Spleen (tissue), 11 donors: Measurements from ENCODE around the gene HHIP. TPM values are rescaled to one million over a fixed set of nuclear protein-coding genes. Genes with fewer than 3 reads are reported as not detected.

Experiments used
- DNase-seq: peaks from one replicate; pipeline ENCODE4 v3.0.0-alpha.2; 2020
- H3K27ac ChIP-seq, 8 donors: fragments of 200-600 bp; sonication (generic) in 7 of 8; 1 replicate in 4 of 8; 2 replicates in 4 of 8; pipeline versions ENCODE4 v1.5.0 to v1.8.0; 2016 to 2021; ENCODE audit warnings: inconsistent platforms in 4 of 8, mild to moderate bottlenecking in 4 of 8, moderate library complexity in 1 of 8
- H3K27me3 ChIP-seq, 7 donors: fragments of 200-600 bp; sonication (generic) in 6 of 7; replicated peaks in 1 of 7; 1 replicate in 4 of 7; 2 replicates in 3 of 7; pipeline versions ENCODE4 v1.5.0 to v1.8.0; 2016 to 2021; ENCODE audit warnings: inconsistent platforms in 3 of 7, mild to moderate bottlenecking in 1 of 7
- H3K36me3 ChIP-seq, 6 donors: fragments of 200-600 bp; sonication (generic) in 5 of 6; 1 replicate in 4 of 6; 2 replicates in 2 of 6; pipeline versions ENCODE4 v1.5.0 to v1.8.0; 2016 to 2021; ENCODE audit warnings: inconsistent platforms in 2 of 6
- H3K4me1 ChIP-seq, 6 donors: fragments of 200-600 bp; sonication (generic) in 5 of 6; 1 replicate in 3 of 6; 2 replicates in 3 of 6; pipeline versions ENCODE4 v1.5.0 to v1.8.0; 2016 to 2021; ENCODE audit warnings: inconsistent platforms in 3 of 6
- H3K4me3 ChIP-seq, 8 donors: fragments of 200-600 bp; sonication (generic) in 7 of 8; 1 replicate in 4 of 8; 2 replicates in 4 of 8; pipeline versions ENCODE4 v1.5.0 to v1.8.0; 2016 to 2021; ENCODE audit warnings: inconsistent platforms in 4 of 8, mild to moderate bottlenecking in 4 of 8, moderate library complexity in 2 of 8
- H3K9me3 ChIP-seq, 8 donors: fragments of 200-600 bp; sonication (generic) in 7 of 8; 1 replicate in 4 of 8; 2 replicates in 4 of 8; pipeline versions ENCODE4 v1.5.0 to v1.8.0; 2016 to 2021; ENCODE audit warnings: inconsistent platforms in 4 of 8
- POLR2A ChIP-seq, 3 donors: fragments of 450-650 bp; IDR thresholded peaks; one replicate each; pipeline ENCODE4 v1.5.1; 2017; ENCODE audit warnings: antibody characterized with exemption in 3 of 3, mild to moderate bottlenecking in 1 of 3
- POLR2AphosphoS5 ChIP-seq, 3 donors: sonication (generic); formaldehyde crosslinking; IDR thresholded peaks; one replicate each; pipeline ENCODE4 v1.5.1; 2017; ENCODE audit warnings: antibody characterized with exemption in 3 of 3
- WGBS, 5 donors: extraction: QIAGEN DNeasy Blood & Tissue Kit in 3 of 5; methylation state at CpG; one replicate each; pipeline versions ENCODE4 v1.1.5 to v1.1.7; 2013 to 2018; 5-methylcytosine and 5-hydroxymethylcytosine counted together
- intact Hi-C: fragments of 100-400 bp; cut with DNase I; formaldehyde crosslinking; loops from one replicate; pipeline ENCODE4 v1.15.0; 2023; ENCODE audit warnings: low total_unique reads
- polyA plus RNA-seq, 3 donors: library from polyadenylated mRNA; stranded (reverse); fragments of 200-250 nt; gene quantifications; one replicate each; pipeline ENCODE4 v1.2.1, GENCODE V29; 2013
- total RNA-seq, 7 donors: library from RNA; depleted of rRNA in 3 of 7; stranded (reverse); fragments of >200 nt in 3 of 7; fragmentation: NEBNext Ultra II Directional in 4 of 7; extraction: Animal tissue kit (Norgen Biotek cat#: 25700) in 4 of 7; gene quantifications; one replicate each; pipeline versions ENCODE4 v1.1.0 to v1.2.1, GENCODE V29; 2016 to 2021
- TF ChIP-seq, protein P1 (sequence below), 11 experiments: fragments of 200-600 bp in 7 of 11; fragments of 450-650 bp in 4 of 11; sonication (generic) in 4 of 11; IDR thresholded peaks in 8 of 11; conservative IDR thresholded peaks in 3 of 11; 1 replicate in 7 of 11; 2 replicates in 4 of 11; pipeline versions ENCODE4 v1.4.0 to v1.8.0; 2016 to 2021; ENCODE audit warnings: antibody characterized with exemption in 11 of 11, inconsistent platforms in 4 of 11, mild to moderate bottlenecking in 1 of 11
- donor health status: healthy with polysubstance abuse.
- donor health status: DM: no; HTN: no; CAD: no; lungs with moderate emphysema.
- donor health status: DM: no; HTN: no; CAD: no.
- donor health status: Bipolar disorder and iron deficiency.
- donor health status: healthy.
- donor health status: DM: no; HTN: no; CAD: no.
- donor health status: DM: yes; HTN: yes; CAD: no.

The HHIP gene
- total and polyA plus RNA-seq, 10 donors, result not detected

DNA sequence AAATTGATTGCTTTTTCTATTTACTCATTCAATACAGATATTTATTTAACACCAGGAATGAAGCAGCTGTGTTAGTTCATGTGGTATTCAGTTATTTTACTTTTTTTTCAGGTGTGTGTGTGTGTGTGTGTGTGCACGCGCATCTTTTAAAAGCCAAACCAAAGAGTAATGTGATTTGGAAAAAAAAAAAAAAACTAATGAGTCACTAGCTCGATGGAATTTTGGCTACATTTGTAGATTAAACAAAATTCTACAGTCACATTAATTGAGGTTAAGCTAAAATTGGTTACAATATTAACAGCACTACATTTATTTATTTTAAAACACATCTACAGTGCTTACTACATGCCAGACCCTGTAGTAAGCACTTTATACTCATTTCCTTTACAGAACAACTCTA is 66.8 kb downstream of the HHIP start:
- no peaks in the 10 kb centered on the region for H3K27me3 ChIP-seq
- 79 to 90% (median 88%) methylated on average over 3 of the region's 3 CpGs for WGBS, 5 donors
- H3K36me3 ChIP-seq, result no peaks in the 10 kb centered on the region
- intact Hi-C loops, result no loop called here
- H3K9me3 ChIP-seq, result no peaks in the 10 kb centered on the region
- DNase-seq, result no peak
- TF ChIP-seq, protein P1, sequence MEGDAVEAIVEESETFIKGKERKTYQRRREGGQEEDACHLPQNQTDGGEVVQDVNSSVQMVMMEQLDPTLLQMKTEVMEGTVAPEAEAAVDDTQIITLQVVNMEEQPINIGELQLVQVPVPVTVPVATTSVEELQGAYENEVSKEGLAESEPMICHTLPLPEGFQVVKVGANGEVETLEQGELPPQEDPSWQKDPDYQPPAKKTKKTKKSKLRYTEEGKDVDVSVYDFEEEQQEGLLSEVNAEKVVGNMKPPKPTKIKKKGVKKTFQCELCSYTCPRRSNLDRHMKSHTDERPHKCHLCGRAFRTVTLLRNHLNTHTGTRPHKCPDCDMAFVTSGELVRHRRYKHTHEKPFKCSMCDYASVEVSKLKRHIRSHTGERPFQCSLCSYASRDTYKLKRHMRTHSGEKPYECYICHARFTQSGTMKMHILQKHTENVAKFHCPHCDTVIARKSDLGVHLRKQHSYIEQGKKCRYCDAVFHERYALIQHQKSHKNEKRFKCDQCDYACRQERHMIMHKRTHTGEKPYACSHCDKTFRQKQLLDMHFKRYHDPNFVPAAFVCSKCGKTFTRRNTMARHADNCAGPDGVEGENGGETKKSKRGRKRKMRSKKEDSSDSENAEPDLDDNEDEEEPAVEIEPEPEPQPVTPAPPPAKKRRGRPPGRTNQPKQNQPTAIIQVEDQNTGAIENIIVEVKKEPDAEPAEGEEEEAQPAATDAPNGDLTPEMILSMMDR (IDR thresholded peaks at IDR 0.05 in 8 of 11, conservative IDR thresholded peaks at IDR 0.05 in 3 of 11), result no peak
- no peak for TF ChIP-seq POLR2A (IDR thresholded peaks at IDR 0.05)
- TF ChIP-seq POLR2AphosphoS5 (IDR thresholded peaks at IDR 0.05), result no peak
- H3K4me1 ChIP-seq, result no peaks in the 10 kb centered on the region
- no peak overlapping the region for H3K27ac ChIP-seq
- H3K4me3 ChIP-seq, result no peak overlapping the region

DNA sequence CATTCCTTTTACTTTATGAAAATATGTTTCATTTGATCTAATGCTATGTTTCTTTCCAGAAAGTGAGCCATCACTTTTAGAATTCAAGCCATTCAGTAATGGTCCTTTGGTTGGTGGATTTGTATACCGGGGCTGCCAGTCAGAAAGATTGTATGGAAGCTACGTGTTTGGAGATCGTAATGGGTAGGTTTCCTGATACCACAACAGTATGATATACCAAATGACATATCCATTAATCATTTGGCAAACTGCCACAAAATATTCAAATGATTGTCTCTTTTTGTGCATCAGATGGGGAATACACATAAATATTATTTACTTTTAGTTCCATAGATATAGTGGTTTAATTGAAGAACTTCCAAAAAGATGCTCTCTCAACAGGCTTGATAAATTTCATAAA is 68.2 kb downstream of the HHIP start:
- Histone ChIP-seq H3K27ac (no peak overlapping the region), H3K36me3 (no peaks in the 10 kb centered on the region), H3K4me1 (no peaks in the 10 kb centered on the region), H3K27me3 (no peaks in the 10 kb centered on the region), H3K9me3 (no peaks in the 10 kb centered on the region), H3K4me3 (no peak overlapping the region)
- intact Hi-C loops, result no loop called here
- DNase-seq, result no peak
- TF ChIP-seq, protein P1 (IDR thresholded peaks at IDR 0.05 in 8 of 11, conservative IDR thresholded peaks at IDR 0.05 in 3 of 11), result no peak
- TF ChIP-seq POLR2AphosphoS5 (IDR thresholded peaks at IDR 0.05), result no peak
- no peak for TF ChIP-seq POLR2A (IDR thresholded peaks at IDR 0.05)
- WGBS, 5 donors, result 88 to 99% (median 93%) methylated on average over 3 of the region's 3 CpGs

DNA sequence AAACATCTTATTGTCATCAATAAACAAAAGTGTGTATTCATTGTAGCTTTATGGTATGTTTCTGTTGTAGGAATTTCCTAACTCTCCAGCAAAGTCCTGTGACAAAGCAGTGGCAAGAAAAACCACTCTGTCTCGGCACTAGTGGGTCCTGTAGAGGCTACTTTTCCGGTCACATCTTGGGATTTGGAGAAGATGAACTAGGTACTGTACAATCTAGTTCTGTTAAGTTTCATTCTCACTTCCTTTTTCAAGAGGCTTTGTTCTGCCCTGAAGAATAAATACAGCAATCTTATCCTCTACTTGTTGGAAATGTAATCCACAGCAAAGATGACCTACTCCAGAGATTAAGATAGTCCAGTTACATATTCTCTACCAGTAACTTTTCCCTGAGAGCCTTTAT is 69.3 kb downstream of the HHIP start:
- Histone ChIP-seq H3K36me3 (no peaks in the 10 kb centered on the region), H3K27me3 (no peaks in the 10 kb centered on the region), H3K27ac (no peak overlapping the region), H3K4me1 (no peaks in the 10 kb centered on the region), H3K9me3 (no peaks in the 10 kb centered on the region), H3K4me3 (no peak overlapping the region)
- intact Hi-C loops, result no loop called here
- 56 to 76% (median 74%) methylated on average over 2 of the region's 2 CpGs for WGBS, 5 donors
- TF ChIP-seq, protein P1 (IDR thresholded peaks at IDR 0.05 in 8 of 11, conservative IDR thresholded peaks at IDR 0.05 in 3 of 11), result no peak
- TF ChIP-seq POLR2A (IDR thresholded peaks at IDR 0.05) (no peak), POLR2AphosphoS5 (IDR thresholded peaks at IDR 0.05) (no peak)
- DNase-seq, result no peak

DNA sequence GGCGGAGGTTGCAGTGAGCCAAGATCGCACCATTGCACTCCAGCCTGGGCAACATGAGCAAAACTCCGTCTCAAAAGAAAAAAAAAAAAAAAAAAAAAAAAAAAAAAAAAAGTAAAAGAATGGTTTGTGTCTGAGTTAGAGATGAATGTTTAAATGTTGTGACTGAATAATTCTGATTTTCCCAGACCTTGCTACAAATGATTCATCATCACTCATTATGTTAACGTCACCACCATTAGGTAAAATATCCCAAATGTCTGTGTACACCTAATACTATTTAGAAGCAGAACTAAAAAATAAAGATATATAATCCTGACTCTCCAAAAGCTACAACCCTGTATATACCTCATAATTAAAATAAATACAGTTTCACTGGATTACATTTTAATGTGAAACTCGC is 70.8 kb downstream of the HHIP start:
- H3K36me3 ChIP-seq, result no peaks in the 10 kb centered on the region
- intact Hi-C loops, result no loop called here
- WGBS, 5 donors, result 88 to 97% (median 93%) methylated on average over 5 of the region's 5 CpGs
- H3K9me3 ChIP-seq, result no peaks in the 10 kb centered on the region
- no peak overlapping the region for H3K4me3 ChIP-seq
- DNase-seq, result no peak
- H3K4me1 ChIP-seq, result no peaks in the 10 kb centered on the region
- TF ChIP-seq, protein P1 (IDR thresholded peaks at IDR 0.05 in 8 of 11, conservative IDR thresholded peaks at IDR 0.05 in 3 of 11), result no peak
- TF ChIP-seq POLR2A (IDR thresholded peaks at IDR 0.05) (no peak), POLR2AphosphoS5 (IDR thresholded peaks at IDR 0.05) (no peak)
- no peak overlapping the region for H3K27ac ChIP-seq
- no peaks in the 10 kb centered on the region for H3K27me3 ChIP-seq
